K562 (cell line): Measurements from ENCODE around the gene MICU2. TPM values are rescaled to one million over a fixed set of nuclear protein-coding genes. Genes with fewer than 3 reads are reported as not detected.

Experiments used
- CREBBP ChIP-seq: IDR thresholded peaks from one replicate; pipeline ENCODE4 v1.6.1; 2012; ENCODE audit warnings: low read depth, mild to moderate bottlenecking, control low read depth, inconsistent platforms, low read length
- ESRRB ChIP-seq: fragments of 250-450 bp; sonication (Bioruptor Pico); IDR thresholded peaks from 2 replicates; pipeline ENCODE4 v1.5.0; 2020; ENCODE audit warnings: mild to moderate bottlenecking, moderate library complexity, borderline replicate concordance
- HDAC1 ChIP-seq, 2 experiments: fragments of 450-650 bp; IDR thresholded peaks; 2 replicates each; pipeline ENCODE4 v1.6.1; 2016 to 2017; ENCODE audit warnings: inconsistent platforms in 1 of 2, mild to moderate bottlenecking in 1 of 2, moderate library complexity in 1 of 2
- HMBOX1 ChIP-seq: sonication (generic); IDR thresholded peaks from 2 replicates; pipeline ENCODE4 v1.6.1; 2016
- NKRF ChIP-seq: fragments of 450-650 bp; IDR thresholded peaks from 2 replicates; pipeline ENCODE4 v1.6.1; 2016; ENCODE audit warnings: borderline replicate concordance
- PHF20 ChIP-seq: fragments of 450-650 bp; IDR thresholded peaks from 2 replicates; pipeline ENCODE4 v1.6.1; 2018; ENCODE audit not compliant: partially characterized antibody
- PREB ChIP-seq: sonication (generic); formaldehyde crosslinking; IDR thresholded peaks from 2 replicates; pipeline ENCODE4 v1.8.1; 2023; ENCODE audit warnings: mild to moderate bottlenecking, missing genetic modification reagents
- RHOXF2B ChIP-seq: fragments of 250-450 bp; sonication (Bioruptor Pico); conservative IDR thresholded peaks from 2 replicates; pipeline ENCODE4 v1.5.1; 2021
- SMAD1 ChIP-seq: fragments of 150-350 bp; IDR thresholded peaks from 2 replicates; pipeline ENCODE4 v1.6.1; 2014; ENCODE audit warnings: low read length, low read depth; ENCODE audit not compliant: partially characterized antibody
- TEAD4 ChIP-seq, 2 experiments: sonication (generic) in 1 of 2; formaldehyde crosslinking in 1 of 2; IDR thresholded peaks; 2 replicates each; pipeline versions ENCODE4 v1.6.1 to v1.8.0; 2012 to 2022; ENCODE audit warnings: borderline replicate concordance in 1 of 2, inconsistent platforms in 1 of 2, low read length in 1 of 2, mild to moderate bottlenecking in 1 of 2, missing genetic modification reagents in 1 of 2
- THAP12 ChIP-seq: fragments of 250-450 bp; sonication (Bioruptor Pico); IDR thresholded peaks from 2 replicates; pipeline ENCODE4 v1.9.0; 2021; ENCODE audit warnings: mild to moderate bottlenecking, inconsistent platforms
- ZBTB1 ChIP-seq: sonication (generic); formaldehyde crosslinking; IDR thresholded peaks from 2 replicates; pipeline ENCODE4 v1.8.1; 2023; ENCODE audit warnings: missing genetic modification reagents, low read depth, mild to moderate bottlenecking, borderline replicate concordance
- ZNF133 ChIP-seq: fragments of 250-450 bp; sonication (Bioruptor Pico); IDR thresholded peaks from 2 replicates; pipeline ENCODE4 v1.4.0; 2020; ENCODE audit warnings: mild to moderate bottlenecking
- ZNF449 ChIP-seq: fragments of 250-450 bp; sonication (Bioruptor Pico); IDR thresholded peaks from 2 replicates; pipeline ENCODE4 v1.8.0; 2022; ENCODE audit warnings: moderate library complexity, mild to moderate bottlenecking, inconsistent platforms
- ZNF561 ChIP-seq: fragments of 450-650 bp; formaldehyde crosslinking; conservative IDR thresholded peaks from 2 replicates; pipeline ENCODE4 v1.4.0; 2020; ENCODE audit warnings: mild to moderate bottlenecking, moderate library complexity
- ZNF589 ChIP-seq: fragments of 200-800 bp; sonication (Bioruptor generic); IDR thresholded peaks from 2 replicates; pipeline ENCODE4 v1.6.1; 2016; ENCODE audit warnings: low read depth, missing genetic modification characterization, missing compliant biosample characterization
- ZNF695 ChIP-seq: fragments of 450-650 bp; formaldehyde crosslinking; IDR thresholded peaks from 2 replicates; pipeline ENCODE4 v1.4.0; 2020; ENCODE audit warnings: mild to moderate bottlenecking, moderate library complexity
- ZNF764 ChIP-seq: fragments of 250-450 bp; sonication (Bioruptor Pico); IDR thresholded peaks from 2 replicates; pipeline ENCODE4 v1.4.0; 2020; ENCODE audit warnings: low read depth, mild to moderate bottlenecking, moderate library complexity
- polyA plus RNA-seq, 8 experiments: library from polyadenylated mRNA; depleted of rRNA in 4 of 8; stranded (reverse) in 5 of 8; unstranded in 3 of 8; fragments of >200 nt; fragmentation: Nextera tagmentation in 2 of 8; fragmentation: Illumina TruSeq in 1 of 8; extraction: Ambion mirVana in 2 of 8; extraction: Trizol in 1 of 8; gene quantifications; 2 replicates each; pipeline versions ENCODE4 v1.2.1 to v1.2.3, GENCODE V29; 2011 to 2014; ENCODE audit warnings: inconsistent platforms in 1 of 8, missing spikeins in 1 of 8
- total RNA-seq, 7 experiments: library from RNA; depleted of rRNA in 6 of 7; stranded (reverse); fragments of >200 nt in 6 of 7; fragmentation: Illumina TruSeq in 2 of 7; extraction: Trizol in 2 of 7; gene quantifications; 2 replicates each; pipeline versions ENCODE4 v1.2.1 to v1.2.3, GENCODE V29; 2011 to 2021; ENCODE audit warnings: low replicate concordance in 1 of 7

Gene MICU2
- total and polyA plus RNA-seq, 9 of the 15 experiments (the other 6 are each of a cell fraction or from before 2014, with no cell fraction given) = 9.1 to 41.8 (median 33.4) TPM

GRCh38 chr13:21603531-21604448, at the start of gene MICU2 (continued):
- TF ChIP-seq THAP12 (CRISPR knock-in tag) (peak; percentile 77; the same call in 1 of the 2 replicates), ZNF695 (no peak), ZBTB1 (CRISPR knock-in tag) (peak; percentile 50; the same call in 1 of the 2 replicates), ZNF589 (CRISPR knock-in tag) (no peak), PREB (no peak), SMAD1 (no peak), HDAC1 (IDR thresholded peaks at IDR 0.05) (peak in 1 of 2 experiments; percentile 81; a peak in 2 of 4 replicates), PHF20 (peak; percentile 96), ZNF133 (CRISPR knock-in tag) (no peak), ZNF561 (no peak), TEAD4 (IDR thresholded peaks at IDR 0.05; ENCODE audit: low read length) (no peak), TEAD4 (CRISPR knock-in tag; IDR thresholded peaks at IDR 0.05; ENCODE audit: borderline replicate concordance) (no peak), NKRF (no peak), ESRRB (CRISPR knock-in tag) (no peak), ZNF764 (CRISPR knock-in tag) (no peak), ZNF449 (CRISPR knock-in tag) (no peak), CREBBP (no peak), HMBOX1 (peak; percentile 20; the same call in 1 of the 2 replicates), RHOXF2B (CRISPR knock-in tag) (no peak)
